ENCODE measurements around the gene ACKR3.

Gene ACKR3

GRCh38 chr2:236583621-236584203 is 14.1 kb downstream of the ACKR3 start:
- H3K9me3 ChIP-seq (ENCODE audit: insufficient read depth, low read depth, low read length), result no peaks in the 10 kb centered on the region
- no peaks in the 10 kb centered on the region for H4K20me1 ChIP-seq (ENCODE audit: insufficient read depth, low read length, poor library complexity, severe bottlenecking)
- no peaks in the 10 kb centered on the region for H3F3A ChIP-seq (ENCODE audit: low read depth)
- H3K9ac ChIP-seq (ENCODE audit: low read depth, low read length, poor library complexity, severe bottlenecking), result no peak overlapping the region
- TF ChIP-seq, protein P1, sequence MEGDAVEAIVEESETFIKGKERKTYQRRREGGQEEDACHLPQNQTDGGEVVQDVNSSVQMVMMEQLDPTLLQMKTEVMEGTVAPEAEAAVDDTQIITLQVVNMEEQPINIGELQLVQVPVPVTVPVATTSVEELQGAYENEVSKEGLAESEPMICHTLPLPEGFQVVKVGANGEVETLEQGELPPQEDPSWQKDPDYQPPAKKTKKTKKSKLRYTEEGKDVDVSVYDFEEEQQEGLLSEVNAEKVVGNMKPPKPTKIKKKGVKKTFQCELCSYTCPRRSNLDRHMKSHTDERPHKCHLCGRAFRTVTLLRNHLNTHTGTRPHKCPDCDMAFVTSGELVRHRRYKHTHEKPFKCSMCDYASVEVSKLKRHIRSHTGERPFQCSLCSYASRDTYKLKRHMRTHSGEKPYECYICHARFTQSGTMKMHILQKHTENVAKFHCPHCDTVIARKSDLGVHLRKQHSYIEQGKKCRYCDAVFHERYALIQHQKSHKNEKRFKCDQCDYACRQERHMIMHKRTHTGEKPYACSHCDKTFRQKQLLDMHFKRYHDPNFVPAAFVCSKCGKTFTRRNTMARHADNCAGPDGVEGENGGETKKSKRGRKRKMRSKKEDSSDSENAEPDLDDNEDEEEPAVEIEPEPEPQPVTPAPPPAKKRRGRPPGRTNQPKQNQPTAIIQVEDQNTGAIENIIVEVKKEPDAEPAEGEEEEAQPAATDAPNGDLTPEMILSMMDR (conservative IDR thresholded peaks at IDR 0.05; ENCODE audit: low read length), result no peak
- TF ChIP-seq EZH2phosphoT487 (IDR thresholded peaks at IDR 0.05; ENCODE audit: borderline replicate concordance), result no peak
- H3K9me2 ChIP-seq (replicated peaks; ENCODE audit: low read depth, low read length), result no peaks in the 10 kb centered on the region
- peaks cover 16% of the 10 kb centered on the region; the same call in 1 of the 2 replicates for H3K36me3 ChIP-seq (ENCODE audit: insufficient read depth, low read length)
- H2AFZ ChIP-seq (ENCODE audit: low read length), result no peak overlapping the region
- H3K4me3 ChIP-seq (ENCODE audit: low read length, poor library complexity, severe bottlenecking), result no peak overlapping the region
- no peaks in the 10 kb centered on the region for H3K27me3 ChIP-seq (ENCODE audit: insufficient read depth, low read length, poor library complexity, severe bottlenecking)
- H3K79me2 ChIP-seq (ENCODE audit: insufficient read depth, low read length), result no peaks in the 10 kb centered on the region
- H3K4me2 ChIP-seq (ENCODE audit: low read depth, low read length, poor library complexity, severe bottlenecking), result peak overlapping the region; percentile 13
- peaks cover 13% of the 10 kb centered on the region for H3K4me1 ChIP-seq (ENCODE audit: insufficient read depth, low read length, poor library complexity, severe bottlenecking)

GRCh38 chr2:236584521-236585384 is 15.1 kb downstream of the ACKR3 start:
- H3K27me3 ChIP-seq (ENCODE audit: insufficient read depth, low read length, poor library complexity, severe bottlenecking), result no peaks in the 10 kb centered on the region
- peaks cover 13% of the 10 kb centered on the region for H3K4me1 ChIP-seq (ENCODE audit: insufficient read depth, low read length, poor library complexity, severe bottlenecking)
- no peak overlapping the region for H3K9ac ChIP-seq (ENCODE audit: low read depth, low read length, poor library complexity, severe bottlenecking)
- no peaks in the 10 kb centered on the region for H4K20me1 ChIP-seq (ENCODE audit: insufficient read depth, low read length, poor library complexity, severe bottlenecking)
- H2AFZ ChIP-seq (ENCODE audit: low read length), result no peak overlapping the region
- TF ChIP-seq EZH2phosphoT487 (IDR thresholded peaks at IDR 0.05; ENCODE audit: borderline replicate concordance), result no peak
- TF ChIP-seq, protein P1 (conservative IDR thresholded peaks at IDR 0.05; ENCODE audit: low read length), result no peak
- H3K79me2 ChIP-seq (ENCODE audit: insufficient read depth, low read length), result no peaks in the 10 kb centered on the region
- H3K36me3 ChIP-seq (ENCODE audit: insufficient read depth, low read length), result peaks cover 16% of the 10 kb centered on the region; the same call in 1 of the 2 replicates
- H3K9me3 ChIP-seq (ENCODE audit: insufficient read depth, low read depth, low read length), result no peaks in the 10 kb centered on the region
- H3K4me3 ChIP-seq (ENCODE audit: low read length, poor library complexity, severe bottlenecking), result no peak overlapping the region
- H3K9me2 ChIP-seq (replicated peaks; ENCODE audit: low read depth, low read length), result no peaks in the 10 kb centered on the region
- H3F3A ChIP-seq (ENCODE audit: low read depth), result no peaks in the 10 kb centered on the region
- no peak overlapping the region for H3K4me2 ChIP-seq (ENCODE audit: low read depth, low read length, poor library complexity, severe bottlenecking)

DNA sequence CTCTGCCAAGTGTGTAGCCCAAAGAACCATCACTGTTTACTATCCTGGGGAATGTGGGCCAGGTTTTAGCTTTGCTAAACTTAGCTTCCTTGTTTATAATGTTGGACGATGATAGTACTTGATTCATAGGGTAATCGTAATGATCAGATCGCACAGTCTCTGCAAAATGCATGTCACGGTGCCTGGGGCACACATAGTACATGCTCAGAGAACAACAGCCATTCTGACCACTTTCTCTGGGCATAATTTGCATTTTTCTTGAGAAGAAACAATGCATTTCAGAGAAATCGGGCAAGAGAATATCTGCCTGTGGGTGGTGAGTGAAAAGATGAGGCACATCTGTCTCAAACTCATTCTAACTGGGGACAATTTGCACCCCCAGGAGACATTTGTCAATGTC is 16.3 kb downstream of the ACKR3 start:
- H3K79me2 ChIP-seq (ENCODE audit: insufficient read depth, low read length), result no peaks in the 10 kb centered on the region
- H3K4me2 ChIP-seq (ENCODE audit: low read depth, low read length, poor library complexity, severe bottlenecking), result no peak overlapping the region
- H3K9me2 ChIP-seq (replicated peaks; ENCODE audit: low read depth, low read length), result no peaks in the 10 kb centered on the region
- H3K36me3 ChIP-seq (ENCODE audit: insufficient read depth, low read length), result peaks cover 7% of the 10 kb centered on the region; the same call in 1 of the 2 replicates
- no peaks in the 10 kb centered on the region for H3F3A ChIP-seq (ENCODE audit: low read depth)
- no peaks in the 10 kb centered on the region for H3K27me3 ChIP-seq (ENCODE audit: insufficient read depth, low read length, poor library complexity, severe bottlenecking)
- H2AFZ ChIP-seq (ENCODE audit: low read length), result no peak overlapping the region
- no peaks in the 10 kb centered on the region for H4K20me1 ChIP-seq (ENCODE audit: insufficient read depth, low read length, poor library complexity, severe bottlenecking)
- H3K4me1 ChIP-seq (ENCODE audit: insufficient read depth, low read length, poor library complexity, severe bottlenecking), result peaks cover 13% of the 10 kb centered on the region
- TF ChIP-seq, protein P1 (conservative IDR thresholded peaks at IDR 0.05; ENCODE audit: low read length), result no peak
- no peak for TF ChIP-seq EZH2phosphoT487 (IDR thresholded peaks at IDR 0.05; ENCODE audit: borderline replicate concordance)
- H3K4me3 ChIP-seq (ENCODE audit: low read length, poor library complexity, severe bottlenecking), result no peak overlapping the region
- no peaks in the 10 kb centered on the region for H3K9me3 ChIP-seq (ENCODE audit: insufficient read depth, low read depth, low read length)
- H3K9ac ChIP-seq (ENCODE audit: low read depth, low read length, poor library complexity, severe bottlenecking), result no peak overlapping the region
